Dedifferentiated amniotic fluid mesenchymal stem cell (primary cell): ENCODE measurements around the gene ITGB3.

Experiments
- DNase-seq: peaks from one replicate; pipeline ENCODE4 v3.0.0-alpha.2; 2016; ENCODE audit errors: extremely low spot score

The ITGB3 gene

GRCh38 chr17:47276444-47276843, 22.8 kb downstream of the ITGB3 start:
- no peak for DNase-seq

GRCh38 chr17:47276868-47277267, 23.2 kb downstream of the ITGB3 start:
- peak; percentile 91 for DNase-seq

GRCh38 chr17:47277921-47278320, 24.3 kb downstream of the ITGB3 start:
- DNase-seq, result no peak

- DNase-seq, result no peak
Observed at GRCh38 chr17:47278561-47278960, 24.9 kb downstream of the ITGB3 start.

- DNase-seq, result peak; percentile 79
Observed at GRCh38 chr17:47279062-47279801, 25.6 kb downstream of the ITGB3 start.

- no peak for DNase-seq
Observed at GRCh38 chr17:47280072-47280811, 26.6 kb downstream of the ITGB3 start.

- no peak for DNase-seq
Observed at GRCh38 chr17:47281216-47281615, 27.6 kb downstream of the ITGB3 start.

GRCh38 chr17:47285003-47285402, 31.4 kb downstream of the ITGB3 start:
- no peak for DNase-seq

- no peak for DNase-seq
Observed at GRCh38 chr17:47286198-47286914, 32.7 kb downstream of the ITGB3 start.

GRCh38 chr17:47287068-47287467, 33.4 kb downstream of the ITGB3 start:
- no peak for DNase-seq

- no peak for DNase-seq
Observed at GRCh38 chr17:47287639-47288038, 34.0 kb downstream of the ITGB3 start.

GRCh38 chr17:47288531-47289116, 35.0 kb downstream of the ITGB3 start:
- DNase-seq, result no peak

GRCh38 chr17:47289302-47289701, 35.7 kb downstream of the ITGB3 start:
- DNase-seq, result no peak

GRCh38 chr17:47290870-47291241, 37.2 kb downstream of the ITGB3 start:
- DNase-seq, result no peak

- no peak for DNase-seq
Observed at GRCh38 chr17:47291242-47291873, 37.7 kb downstream of the ITGB3 start.

GRCh38 chr17:47292206-47292605, 38.6 kb downstream of the ITGB3 start:
- no peak for DNase-seq

GRCh38 chr17:47295037-47295873, 41.6 kb downstream of the ITGB3 start:
- DNase-seq, result no peak

GRCh38 chr17:47295874-47296255, 42.2 kb downstream of the ITGB3 start:
- no peak for DNase-seq

- no peak for DNase-seq
Observed at GRCh38 chr17:47297661-47298400, 44.2 kb downstream of the ITGB3 start.

- no peak for DNase-seq
Observed at GRCh38 chr17:47298712-47299111, 45.1 kb downstream of the ITGB3 start.
